HepG2 (cell line): ENCODE measurements around the gene SMIM36. TPM values are rescaled to one million over a fixed set of nuclear protein-coding genes. Genes with fewer than 3 reads are reported as not detected.

Source experiments
- AGO2 ChIP-seq: fragments of 200-400 bp; formaldehyde crosslinking; optimal IDR thresholded peaks from 2 replicates; pipeline ENCODE3; 2017; ENCODE audit warnings: mild to moderate bottlenecking, low read depth, low read length, moderate library complexity
- BRD4 ChIP-seq: sonication (generic); formaldehyde crosslinking; IDR thresholded peaks from 2 replicates; pipeline ENCODE4 v1.4.0; 2020; ENCODE audit warnings: missing genetic modification reagents
- HES4 ChIP-seq: sonication (generic); formaldehyde crosslinking; IDR thresholded peaks from 2 replicates; pipeline ENCODE4 v1.9.0; 2021; ENCODE audit warnings: mild to moderate bottlenecking, missing genetic modification reagents, borderline replicate concordance
- MBD4 ChIP-seq: IDR thresholded peaks from 2 replicates; pipeline ENCODE4 v1.6.1; 2012; ENCODE audit warnings: low read length, inconsistent platforms, borderline replicate concordance
- MBNL3 ChIP-seq: fragments of 250-450 bp; sonication (Bioruptor Pico); conservative IDR thresholded peaks from 2 replicates; pipeline ENCODE4 v1.8.0; 2022; ENCODE audit warnings: mild to moderate bottlenecking, inconsistent platforms
- RNF219 ChIP-seq: sonication (generic); formaldehyde crosslinking; IDR thresholded peaks from 2 replicates; pipeline ENCODE4 v1.5.0; 2020; ENCODE audit warnings: mild to moderate bottlenecking, missing genetic modification reagents
- SMARCC2 ChIP-seq: fragments of 450-650 bp; IDR thresholded peaks from 2 replicates; pipeline ENCODE4 v1.6.1; 2017; ENCODE audit warnings: antibody characterized with exemption, mild to moderate bottlenecking
- STAT6 ChIP-seq: sonication (generic); formaldehyde crosslinking; IDR thresholded peaks from 2 replicates; pipeline ENCODE4 v1.4.0; 2020; ENCODE audit warnings: missing genetic modification reagents, mild to moderate bottlenecking, borderline replicate concordance
- TBX2 ChIP-seq: sonication (generic); formaldehyde crosslinking; IDR thresholded peaks from 2 replicates; pipeline ENCODE4 v1.5.0; 2020; ENCODE audit warnings: missing genetic modification reagents, mild to moderate bottlenecking, borderline replicate concordance
- TSC22D2 ChIP-seq: sonication (generic); formaldehyde crosslinking; IDR thresholded peaks from 2 replicates; pipeline ENCODE4 v1.5.1; 2020; ENCODE audit warnings: missing genetic modification reagents, mild to moderate bottlenecking, borderline replicate concordance
- YEATS4 ChIP-seq: sonication (generic); formaldehyde crosslinking; IDR thresholded peaks from 2 replicates; pipeline ENCODE4 v1.4.0; 2020; ENCODE audit warnings: missing genetic modification reagents, borderline replicate concordance
- ZBTB39 ChIP-seq: sonication (generic); formaldehyde crosslinking; IDR thresholded peaks from 2 replicates; pipeline ENCODE4 v1.5.0; 2020; ENCODE audit warnings: missing genetic modification reagents
- ZNF207 ChIP-seq: fragments of 450-650 bp; IDR thresholded peaks from 2 replicates; pipeline ENCODE4 v1.6.1; 2016; ENCODE audit warnings: antibody characterized with exemption, borderline replicate concordance
- ZNF281 ChIP-seq: sonication (generic); formaldehyde crosslinking; IDR thresholded peaks from 2 replicates; pipeline ENCODE4 v1.4.0; 2020; ENCODE audit warnings: missing genetic modification reagents, borderline replicate concordance
- ZNF770 ChIP-seq: sonication (generic); formaldehyde crosslinking; IDR thresholded peaks from 2 replicates; pipeline ENCODE4 v1.5.0; 2020; ENCODE audit warnings: mild to moderate bottlenecking, missing genetic modification reagents
- polyA plus RNA-seq, 8 experiments: library from polyadenylated mRNA; depleted of rRNA in 3 of 8; stranded (reverse) in 7 of 8; unstranded in 1 of 8; fragments of >200 nt; fragmentation: Illumina TruSeq in 4 of 8; extraction: Trizol in 4 of 8; gene quantifications; 2 replicates each; pipeline versions ENCODE4 v1.2.1 to v1.2.3, GENCODE V29; 2011 to 2016; ENCODE audit warnings: low read depth in 4 of 8, missing spikeins in 1 of 8, mixed read lengths in 1 of 8; ENCODE audit not compliant: insufficient read depth in 1 of 8
- total RNA-seq, 5 experiments: library from RNA; depleted of rRNA; stranded (reverse); fragments of >200 nt; fragmentation: Illumina TruSeq; extraction: Trizol; gene quantifications; 2 replicates each; pipeline ENCODE4 v1.2.3, GENCODE V29; 2016; ENCODE audit warnings: low read depth in 1 of 5

The SMIM36 gene
- total and polyA plus RNA-seq, 2 of the 13 experiments (the other 11 are each of a cell fraction or from before 2014, with no cell fraction given): not detected

- TF ChIP-seq STAT6 (CRISPR knock-in tag): peak; percentile 79
- no peak for TF ChIP-seq ZNF770 (CRISPR knock-in tag)
- 0 out of 2 replicates have a peak, but pooled peaks have one; percentile 54 for TF ChIP-seq ZNF207
- no peak for TF ChIP-seq TSC22D2 (CRISPR knock-in tag)
- TF ChIP-seq ZNF281 (CRISPR knock-in tag): peak; percentile 27; the same call in 1 of the 2 replicates
- peak; percentile 78 for TF ChIP-seq TBX2 (CRISPR knock-in tag)
- peak; percentile 74 for TF ChIP-seq SMARCC2
- no peak for TF ChIP-seq HES4 (CRISPR knock-in tag)
- peak; percentile 67; the same call in 1 of the 2 replicates for TF ChIP-seq ZBTB39 (CRISPR knock-in tag)
- 0 out of 2 replicates have a peak, but pooled peaks have one; percentile 45 for TF ChIP-seq BRD4 (CRISPR knock-in tag)
- peak; percentile 64; the same call in 1 of the 2 replicates for TF ChIP-seq YEATS4 (CRISPR knock-in tag)
- no peak; the same call in 1 of the 2 replicates for TF ChIP-seq MBD4
- peak; percentile 18 for TF ChIP-seq AGO2
- TF ChIP-seq MBNL3 (CRISPR knock-in tag): no peak
- TF ChIP-seq RNF219 (CRISPR knock-in tag): 0 out of 2 replicates have a peak, but pooled peaks have one; percentile 24
Measured at GRCh38 chr17:55407641-55408566, 103.3 kb downstream of the SMIM36 start (continued).
